ENCODE measurements around the gene IDH3A.
"Not testable (repeated sequence)": the region's sequence is repeated elsewhere in the genome, so short reads cannot be mapped to it uniquely, and the experiment has no call there.

IDH3A gene

DNA sequence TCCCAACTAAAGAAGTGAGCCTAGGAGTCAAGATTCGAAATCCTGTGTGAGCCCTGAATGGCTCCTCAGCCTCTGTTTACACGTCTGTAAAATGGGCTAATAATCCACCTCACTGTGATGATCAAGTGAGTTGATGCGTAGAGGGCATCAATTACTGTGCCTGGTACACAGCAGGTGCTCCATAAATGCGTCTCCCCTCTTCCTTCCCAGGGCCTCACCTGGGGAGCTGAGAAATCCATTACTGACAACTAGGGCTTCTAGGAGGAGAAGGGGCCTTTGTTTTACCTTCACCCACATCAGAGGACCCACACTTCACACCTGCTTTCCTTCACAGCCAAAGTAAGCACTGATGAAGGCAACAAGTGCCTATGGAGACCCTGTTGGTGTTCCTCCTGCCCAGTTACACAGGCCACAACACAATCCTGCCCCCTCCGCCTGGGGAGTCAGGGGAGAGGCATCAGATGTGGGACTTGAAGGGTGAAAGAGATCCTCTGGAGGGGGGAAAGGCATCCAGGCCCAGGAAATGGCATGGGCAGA lies 19.3 kb upstream of the IDH3A start:
- no peak for DNase-seq

DNA sequence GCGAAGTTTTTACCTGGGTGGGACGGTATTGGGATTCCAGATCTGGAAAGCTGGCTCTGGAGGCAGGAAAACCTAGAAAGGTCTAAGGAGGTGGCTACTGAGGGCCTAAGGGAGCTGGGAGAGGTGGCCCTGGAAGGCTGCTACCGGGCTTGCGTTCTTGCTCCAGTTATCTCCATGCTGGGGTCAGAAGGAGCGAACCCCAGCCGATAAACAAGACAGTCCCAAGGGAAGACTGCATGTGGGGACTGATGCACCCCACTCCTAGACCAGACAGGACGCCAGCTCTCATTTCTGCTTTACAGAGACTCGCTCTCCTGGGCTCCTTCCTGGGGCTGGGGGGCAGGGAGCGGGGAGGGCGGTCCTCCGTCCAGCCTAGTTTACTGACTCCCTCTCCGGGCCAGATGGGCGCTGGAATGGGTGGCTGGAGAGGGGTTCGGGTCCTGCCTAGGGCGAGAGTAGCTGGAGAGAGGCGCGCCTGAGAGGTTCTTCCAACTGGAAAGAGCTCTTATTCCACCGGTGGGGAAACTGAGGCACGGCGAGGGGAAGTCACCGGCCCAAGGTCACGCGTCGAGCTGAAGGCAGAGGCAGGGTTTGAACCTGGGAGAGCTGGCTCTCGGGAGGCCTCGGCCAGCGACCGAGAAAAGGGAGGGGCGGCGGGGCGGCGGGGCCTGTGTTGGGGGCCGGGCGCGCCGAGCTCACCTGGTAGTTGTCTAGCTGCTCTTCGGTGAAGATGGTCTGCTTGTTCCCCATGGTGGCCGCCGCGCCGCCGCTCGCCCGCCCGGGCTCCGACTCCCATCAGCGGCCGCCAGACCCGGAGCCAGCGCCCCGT lies 18.5 kb upstream of the IDH3A start:
- DNase-seq, result no peak

DNA sequence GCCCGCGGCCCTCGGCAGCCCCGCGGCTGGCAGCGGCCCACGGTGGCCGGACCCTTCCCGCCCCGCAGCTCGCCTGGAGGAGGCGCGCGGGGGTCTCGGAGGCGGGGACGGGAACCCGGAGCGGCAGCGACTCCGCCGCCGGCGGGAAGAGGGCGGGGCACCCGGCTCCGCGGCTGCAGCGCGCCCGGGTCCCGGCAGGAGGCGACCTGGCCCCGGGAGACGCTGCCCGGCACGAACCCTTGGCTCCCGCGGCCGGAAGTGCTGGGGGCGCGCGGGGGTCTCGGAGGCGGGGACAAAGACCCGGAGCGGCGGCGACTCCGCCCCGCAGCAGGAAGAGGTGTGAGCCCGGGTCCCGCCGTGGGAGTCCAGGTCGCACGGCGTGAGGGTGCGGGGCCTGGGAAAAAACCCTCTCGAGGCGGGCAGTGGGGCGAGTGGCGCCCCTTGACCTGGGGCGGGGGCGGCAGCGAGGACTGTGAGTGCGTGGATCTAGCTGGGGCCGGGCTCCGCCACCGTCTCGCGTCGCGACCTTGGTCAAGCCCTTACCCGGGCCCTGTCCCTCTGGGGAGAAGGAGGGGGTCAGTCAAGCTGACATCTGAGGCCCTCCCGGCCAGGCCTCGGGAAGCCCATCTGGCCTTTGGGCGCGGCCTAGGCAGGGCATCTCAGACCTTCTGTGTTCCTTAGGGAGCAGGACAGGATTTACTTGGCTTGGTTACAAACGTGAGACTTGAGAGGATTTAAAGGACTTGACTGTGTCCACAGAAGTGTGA lies 17.7 kb upstream of the IDH3A start, which contains the start of gene CIB2:
Gene CIB2 (minus strand): TSS at position 151 of the 767 bp plus-strand sequence. CDS start 230 bp downstream, outside the sequence.
- DNase-seq, result peak; percentile 37

DNA sequence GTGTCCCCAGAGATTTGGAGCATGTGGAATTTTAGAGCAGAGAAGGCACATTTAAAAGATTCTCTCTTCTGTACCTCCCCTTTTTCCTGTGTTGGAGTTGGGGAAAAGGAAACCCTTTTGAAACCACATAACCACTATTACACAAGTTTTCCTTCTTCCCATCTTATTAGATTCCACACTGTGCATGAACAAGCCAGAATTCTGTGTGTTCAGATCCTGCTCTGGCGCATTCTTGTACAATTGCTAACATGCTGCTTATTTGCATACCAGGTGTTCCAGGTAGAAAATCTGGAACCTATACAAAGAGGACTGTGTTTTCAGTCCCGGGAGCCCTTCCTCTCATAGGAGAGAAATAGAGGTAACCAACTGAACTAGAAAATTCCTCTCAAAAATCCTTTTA lies 15.4 kb upstream of the IDH3A start:
- DNase-seq, result no peak

DNA sequence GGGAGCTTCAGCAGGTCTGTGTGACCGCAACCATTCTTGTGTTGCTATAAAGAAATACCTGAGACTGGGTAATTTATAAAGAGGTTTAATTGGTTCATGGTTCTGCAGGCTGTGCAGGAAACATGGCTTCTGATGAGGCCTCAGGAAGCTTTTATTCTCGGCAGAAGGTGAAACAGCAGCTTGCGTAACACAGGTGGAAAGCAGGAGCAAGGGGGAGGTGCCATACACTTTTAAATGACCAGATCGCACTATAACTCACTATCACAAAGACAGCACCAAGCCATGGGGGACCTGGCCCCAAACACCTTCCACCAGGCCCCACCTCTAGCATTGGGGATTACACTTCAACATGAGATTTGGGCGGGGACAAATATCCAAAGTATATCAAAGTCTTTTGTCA lies 9.6 kb upstream of the IDH3A start:
- DNase-seq, result no peak

DNA sequence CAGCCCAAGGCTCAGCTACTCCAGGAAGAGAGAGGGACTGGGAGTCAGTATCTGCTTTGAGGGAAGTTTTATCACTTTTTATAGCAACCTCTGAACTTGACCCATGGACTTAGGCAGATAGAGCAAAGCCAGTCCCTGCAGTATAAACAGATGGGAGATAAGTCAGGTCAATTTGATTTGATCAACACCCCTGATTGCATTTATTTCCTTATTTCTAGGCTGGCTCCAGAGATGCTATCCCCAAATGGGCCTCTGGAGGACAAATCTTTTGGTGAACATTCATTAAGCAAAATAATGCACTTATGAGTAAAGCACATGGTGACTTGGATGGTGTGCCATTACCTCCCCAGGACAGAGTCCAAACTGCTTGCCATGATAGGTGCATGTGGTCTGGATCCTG lies 8.9 kb upstream of the IDH3A start:
- no peak for DNase-seq

DNA sequence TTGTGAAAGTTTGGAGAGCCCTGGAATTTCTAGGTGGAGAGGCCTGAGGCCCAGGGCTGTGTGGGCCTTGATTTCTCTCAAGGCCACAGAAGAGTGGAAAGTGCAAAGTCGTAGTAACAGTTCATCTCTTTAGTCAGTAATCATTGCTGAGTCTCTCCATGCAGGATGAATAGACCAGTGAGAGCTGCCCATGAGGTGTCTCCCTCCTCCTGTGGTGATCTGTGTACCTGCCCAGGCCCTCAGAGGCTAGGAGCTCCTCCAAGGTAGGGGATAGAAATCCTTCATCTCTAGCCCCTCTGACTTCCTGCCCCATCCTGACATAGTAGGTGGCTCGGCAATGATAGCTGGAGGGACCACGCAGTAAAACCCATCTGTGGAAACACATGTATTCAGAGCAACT lies 6.8 kb upstream of the IDH3A start:
- no peak for DNase-seq

DNA sequence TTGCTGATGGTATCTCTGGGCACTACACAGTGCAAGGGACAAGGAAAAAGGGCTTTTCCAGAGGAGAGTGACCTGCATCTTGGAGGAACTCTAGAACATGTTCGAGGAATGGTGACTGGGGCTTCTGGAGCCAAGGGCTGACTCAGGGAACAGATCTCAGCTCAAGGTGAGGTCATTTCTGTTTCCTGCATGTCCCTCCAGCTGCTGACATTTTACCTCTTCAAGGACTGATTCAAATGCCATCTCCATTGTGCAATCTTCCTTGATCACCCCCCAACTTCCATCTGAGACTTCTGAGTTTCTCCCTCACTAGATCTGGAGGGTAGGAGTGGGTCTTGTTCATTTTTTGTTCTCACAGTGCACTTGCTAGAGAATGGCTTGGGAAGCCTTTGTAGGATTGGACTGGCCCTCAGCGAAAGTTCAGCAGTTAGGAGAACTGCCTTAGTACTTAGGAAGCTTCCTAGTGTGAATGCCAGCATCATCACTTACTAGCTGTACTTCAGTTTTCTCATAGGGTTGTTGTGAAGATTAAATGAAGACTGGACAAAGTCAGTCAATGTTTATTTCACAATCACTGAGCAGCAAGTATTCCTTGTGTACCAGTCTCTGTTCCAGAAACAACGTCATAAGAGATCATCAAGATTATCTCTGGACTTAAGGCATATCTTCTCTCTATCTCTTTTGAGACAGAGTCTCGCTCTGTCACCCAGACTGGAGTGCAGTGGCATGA lies 2.6 kb upstream of the IDH3A start:
- no peak for DNase-seq

DNA sequence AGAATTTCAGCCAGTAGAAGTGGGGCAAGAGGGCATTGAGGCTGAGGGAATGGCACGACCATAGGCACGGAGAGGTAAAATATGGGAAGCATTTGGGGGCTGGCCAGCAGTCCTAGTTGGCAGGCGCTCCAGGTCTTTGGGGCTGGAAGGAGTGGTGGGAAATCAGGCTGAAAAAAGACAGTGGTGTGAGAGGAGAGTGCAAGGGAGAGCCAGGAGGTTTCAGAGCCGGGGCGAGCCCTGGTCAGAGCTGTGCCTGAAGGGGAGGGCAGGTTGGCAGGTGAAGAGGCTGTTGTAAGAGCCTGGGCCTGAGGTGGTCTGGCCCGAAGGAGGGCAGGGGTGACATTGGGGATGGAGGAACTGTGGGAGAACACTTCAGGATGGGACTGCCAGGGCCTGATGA lies 1.6 kb upstream of the IDH3A start:
- no peak for DNase-seq

DNA sequence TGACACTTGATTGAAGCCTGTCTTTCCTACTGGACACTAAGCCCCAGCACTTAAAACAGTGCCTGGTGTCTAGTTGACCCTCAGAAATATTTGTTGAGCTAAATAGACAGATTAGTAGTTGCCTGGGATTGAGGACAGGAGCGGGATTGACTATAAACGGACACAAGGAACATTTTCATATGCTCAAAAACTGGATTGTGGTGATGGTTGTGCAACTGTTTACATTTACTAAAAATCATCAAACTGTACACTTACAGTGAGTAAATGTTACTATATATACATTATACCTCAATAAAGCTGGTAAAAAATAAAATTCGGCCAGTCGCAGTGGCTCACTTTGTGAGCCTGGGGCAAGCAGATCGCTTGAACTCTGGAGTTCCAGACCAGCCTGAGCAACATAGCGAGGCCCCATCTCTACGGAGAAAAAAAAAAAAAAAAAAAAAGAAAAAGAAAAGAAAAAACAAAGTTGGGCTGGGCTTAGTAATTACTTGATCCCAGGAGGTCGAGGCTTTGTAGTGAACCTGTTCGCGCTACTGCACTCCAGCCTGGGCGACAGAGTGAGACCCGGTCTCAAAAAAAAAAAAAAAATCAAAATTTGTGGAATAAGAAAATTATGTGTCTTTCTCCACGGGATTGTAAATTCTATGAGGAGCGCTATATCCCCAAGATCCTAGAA lies 632 bp upstream of the IDH3A start:
- DNase-seq, result no peak

DNA sequence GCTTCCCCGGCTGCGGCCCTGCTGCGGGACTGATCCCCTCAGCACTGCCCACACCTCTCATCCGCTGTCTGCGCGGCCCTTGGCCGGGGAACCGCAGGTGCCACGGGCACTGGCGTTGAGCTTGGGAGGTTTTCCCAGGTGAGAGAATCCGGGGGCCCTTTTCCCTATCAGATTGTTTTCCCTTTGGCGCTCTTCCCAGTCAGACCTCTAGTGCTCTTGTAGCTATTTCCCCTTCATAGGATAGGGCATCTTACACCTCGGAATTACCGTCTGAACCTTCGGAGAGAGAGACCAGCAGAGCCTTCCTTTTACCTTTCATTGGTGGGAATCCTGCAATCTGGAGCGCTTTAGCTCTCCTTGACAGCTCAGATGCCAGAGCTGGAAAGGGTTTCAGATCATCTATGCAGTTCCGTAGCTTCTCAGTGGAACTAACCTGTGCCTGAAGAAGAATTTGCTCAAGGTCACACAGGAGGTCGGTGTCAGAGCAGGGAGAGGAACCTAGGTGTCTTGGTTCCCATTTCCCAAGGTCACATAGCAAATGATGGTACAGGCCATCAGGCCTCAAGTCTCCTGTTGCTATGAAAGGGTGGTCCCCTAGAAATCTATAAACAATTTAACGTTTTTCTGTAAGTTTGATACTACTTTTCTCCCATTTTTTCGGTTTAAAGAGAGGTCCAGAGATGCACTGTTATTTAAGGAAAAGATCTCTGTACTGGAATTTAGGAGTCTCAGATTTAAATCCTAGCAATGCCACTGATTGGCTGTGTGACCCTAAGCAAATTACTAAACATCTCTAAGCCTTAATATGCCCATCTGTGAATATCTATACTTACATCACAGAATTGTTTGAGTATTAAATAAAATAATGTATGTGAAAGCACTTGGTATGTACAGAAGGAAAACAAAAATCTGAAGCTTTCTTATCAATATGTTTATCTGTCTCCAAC lies 916 bp downstream of the IDH3A start:
- no peak for DNase-seq

DNA sequence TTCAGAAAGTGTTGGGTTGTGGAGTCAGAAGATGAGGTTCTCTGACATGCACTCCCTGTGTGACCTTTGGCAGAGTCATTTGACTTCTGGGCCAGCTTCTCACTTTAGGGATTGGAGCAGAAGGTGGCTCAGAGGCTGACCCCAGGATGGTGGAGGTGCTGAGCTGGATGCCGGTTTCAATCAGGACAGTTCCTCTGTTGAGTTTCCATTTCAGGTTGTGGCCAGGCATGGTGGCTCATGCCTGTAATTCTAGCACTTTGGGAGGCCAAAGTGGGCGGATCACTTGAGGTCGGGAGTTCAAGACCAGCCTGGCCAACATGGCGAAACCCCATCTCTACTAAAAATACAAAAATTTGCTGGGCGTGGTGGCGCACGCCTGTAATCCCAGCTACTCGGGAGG lies 1.9 kb downstream of the IDH3A start:
- not testable (repeated sequence) for DNase-seq

DNA sequence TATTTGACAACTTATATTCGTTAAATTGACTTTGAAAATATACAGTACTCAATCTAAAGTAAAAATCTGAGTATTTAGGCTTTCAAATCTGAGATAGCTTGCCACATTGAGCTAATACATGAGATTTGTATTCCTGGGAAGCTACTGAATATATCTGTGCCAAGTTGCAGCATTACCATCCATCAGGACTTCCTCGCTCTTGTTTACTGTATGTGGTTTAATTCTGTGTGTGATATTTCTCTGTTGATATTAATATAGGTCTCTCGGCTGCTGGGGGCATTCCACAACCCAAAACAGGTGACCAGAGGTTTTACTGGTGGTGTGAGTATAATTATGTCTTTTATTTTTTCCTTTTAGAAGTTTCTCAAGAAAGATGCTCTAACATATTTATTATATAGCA lies 5.8 kb downstream of the IDH3A start:
- DNase-seq, result no peak

DNA sequence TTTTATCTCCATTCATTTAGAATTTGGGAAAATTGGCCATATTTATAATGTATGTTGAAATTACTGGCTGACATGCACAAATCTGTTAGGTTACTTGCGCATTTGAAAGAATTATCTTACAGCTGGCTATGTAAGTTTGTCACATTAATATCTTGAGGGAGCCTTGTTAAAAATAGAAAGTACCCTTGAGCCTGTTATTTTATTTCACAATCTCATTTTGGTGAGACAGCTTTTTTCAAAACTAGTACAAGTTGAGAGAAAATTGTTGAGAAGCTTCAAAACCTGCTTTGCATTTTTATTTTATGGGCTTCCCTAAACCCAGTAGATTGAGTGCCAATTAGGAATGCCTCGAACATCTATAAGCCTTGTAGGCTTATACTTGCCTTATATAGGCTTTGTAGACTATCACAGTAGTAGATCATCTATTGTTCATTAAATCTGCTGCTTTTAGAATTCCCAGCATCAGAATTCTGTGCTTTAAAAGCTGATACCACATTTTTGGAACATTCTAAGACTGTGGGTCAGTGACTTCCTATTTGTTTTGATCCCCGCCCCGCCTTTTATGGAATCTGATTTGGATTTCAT lies 6.3 kb downstream of the IDH3A start:
- DNase-seq, result no peak

DNA sequence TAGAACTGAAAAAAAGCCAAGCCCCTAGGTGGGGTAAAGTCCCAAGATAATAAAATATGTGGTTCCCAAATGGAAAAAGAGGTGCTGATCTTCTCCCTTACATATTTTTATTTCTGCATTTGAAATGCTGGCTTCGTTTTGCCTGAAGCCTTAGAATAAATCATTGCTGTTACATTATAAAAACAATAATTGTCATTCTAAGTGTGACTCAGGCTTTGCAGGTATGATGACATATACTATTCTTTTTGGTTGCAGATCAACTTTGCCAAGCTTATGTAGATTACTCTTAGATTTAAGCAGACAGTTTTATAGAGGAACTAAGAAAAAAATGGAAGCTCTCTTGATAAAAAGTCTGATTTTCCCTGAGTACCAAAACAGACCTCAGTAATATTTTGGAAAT lies 7.5 kb downstream of the IDH3A start:
- DNase-seq, result no peak

DNA sequence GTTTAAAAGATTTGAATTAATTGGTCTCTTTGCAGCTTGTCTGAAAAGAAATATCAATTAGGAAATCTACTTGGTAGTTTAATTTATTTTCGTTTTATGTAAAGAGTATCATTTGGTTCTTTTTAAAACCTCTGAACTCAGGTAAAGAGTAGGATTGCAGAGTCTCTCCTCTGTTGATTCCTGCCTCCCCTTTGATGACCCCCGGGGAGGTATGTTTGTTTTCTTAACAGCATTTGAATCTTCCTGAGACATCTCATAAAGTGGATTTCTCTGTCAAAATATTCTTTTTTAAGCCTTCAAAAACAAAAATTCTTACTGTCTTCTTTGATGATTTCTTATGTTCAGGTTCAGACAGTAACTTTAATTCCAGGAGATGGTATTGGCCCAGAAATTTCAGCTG lies 8.0 kb downstream of the IDH3A start:
- no peak for DNase-seq

DNA sequence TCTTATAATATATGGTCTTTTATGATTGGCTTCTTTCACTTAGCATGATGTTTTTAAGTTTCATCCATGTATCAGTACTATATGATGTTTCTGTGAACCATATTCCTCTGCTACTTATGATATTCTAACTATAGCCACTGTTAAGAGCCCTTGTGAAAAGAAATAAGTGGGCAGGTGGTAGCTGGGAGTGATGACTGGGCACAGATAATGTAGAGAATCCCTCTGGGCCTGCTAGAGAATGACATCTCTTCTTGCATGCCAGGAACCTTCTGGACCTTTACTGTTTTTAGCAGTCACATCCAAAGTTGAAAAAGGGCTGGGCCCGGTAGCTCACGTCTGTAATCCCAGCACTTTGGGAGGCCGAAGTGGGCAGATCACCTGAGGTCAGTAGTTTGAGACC lies 10.2 kb downstream of the IDH3A start:
- DNase-seq, result no peak

DNA sequence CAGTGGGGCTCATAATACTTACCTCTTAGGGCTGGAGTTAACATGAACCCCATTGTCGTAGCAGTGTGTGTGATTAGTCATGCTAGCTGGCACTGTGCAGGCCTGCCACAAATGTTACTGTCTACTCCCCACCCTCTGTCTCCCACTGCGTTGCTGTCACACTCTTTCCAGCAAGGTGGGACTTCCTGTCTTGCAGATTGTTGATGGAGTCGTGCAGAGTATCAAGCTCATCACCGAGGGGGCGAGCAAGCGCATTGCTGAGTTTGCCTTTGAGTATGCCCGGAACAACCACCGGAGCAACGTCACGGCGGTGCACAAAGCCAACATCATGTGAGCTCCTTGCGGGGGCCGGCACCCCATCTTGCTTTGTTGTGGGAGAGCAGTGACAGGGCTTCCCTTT lies 12.9 kb downstream of the IDH3A start:
- no peak for DNase-seq

DNA sequence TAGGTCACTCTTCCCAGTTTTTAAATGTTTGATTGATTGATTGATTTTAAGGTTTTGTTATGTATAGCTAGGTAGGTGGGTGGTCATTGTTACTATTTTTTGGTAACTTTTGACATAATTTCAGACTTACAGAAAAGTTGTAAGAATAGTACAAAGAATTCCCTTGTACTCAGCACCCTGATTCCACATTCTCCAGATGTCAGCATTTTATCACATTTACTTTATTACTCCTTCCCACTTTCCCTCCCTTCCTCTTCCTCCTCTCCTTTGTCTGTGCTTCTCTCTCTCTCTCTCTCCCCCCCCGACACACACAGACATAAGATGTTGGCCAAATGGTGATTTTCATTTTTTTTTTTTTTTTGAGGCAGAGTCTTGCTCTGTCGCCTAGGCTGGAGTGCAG lies 14.8 kb downstream of the IDH3A start:
- DNase-seq, result no peak

DNA sequence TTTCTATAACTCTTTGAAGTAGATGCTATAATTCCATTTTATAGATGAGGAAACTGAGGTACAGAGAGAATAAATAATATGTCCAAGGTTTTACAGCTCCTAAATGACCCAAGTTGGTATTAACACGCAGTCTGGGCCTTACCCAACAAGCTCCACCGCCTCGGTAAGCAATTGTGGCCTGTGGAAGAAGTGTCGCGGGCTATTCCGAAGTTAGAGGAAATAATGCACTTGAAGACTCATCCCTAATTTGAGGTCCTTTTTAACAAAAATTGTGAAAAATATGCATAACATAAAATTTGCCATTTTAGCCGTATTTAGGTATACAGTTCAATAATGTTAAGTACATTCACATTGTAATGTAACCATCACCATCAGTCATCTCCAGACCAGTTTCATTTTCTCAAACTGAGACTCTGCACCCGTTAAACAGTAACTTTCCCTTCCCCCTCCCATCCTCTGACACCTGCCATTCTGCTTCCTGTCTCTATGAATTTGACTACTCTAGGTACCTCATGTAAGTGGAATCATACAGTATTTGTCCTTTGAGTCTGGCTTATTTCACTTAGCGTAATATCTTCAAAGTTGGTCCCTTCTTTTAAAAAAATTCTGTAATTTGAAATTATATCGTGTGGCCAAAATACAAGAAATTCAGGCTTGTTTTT lies 18.2 kb downstream of the IDH3A start:
- no peak for DNase-seq

DNA sequence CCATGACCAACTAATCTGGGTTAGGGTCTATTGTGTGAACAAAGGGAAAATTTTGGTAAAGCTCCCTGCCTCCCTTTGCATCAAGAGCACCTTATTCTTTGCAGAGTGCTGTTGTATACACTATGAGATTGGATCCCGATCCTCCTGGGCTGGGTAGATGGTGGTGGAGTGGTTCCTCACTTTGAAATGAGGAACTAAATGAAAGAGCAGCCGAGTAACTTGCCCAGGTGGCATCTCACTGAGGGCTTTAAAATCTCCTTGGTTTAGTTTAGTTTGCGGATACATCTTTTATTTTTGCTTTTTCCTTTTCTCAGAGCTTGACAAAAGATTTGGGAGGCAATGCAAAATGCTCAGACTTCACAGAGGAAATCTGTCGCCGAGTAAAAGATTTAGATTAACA lies 19.4 kb downstream of the IDH3A start:
- no peak for DNase-seq

Measured in DMS 273 treated with DMSO at 0.1 percent for 48 hours (cell line).